B cell (primary cell): Measurements from ENCODE around the gene GPR137B.

Experiments used
- CTCF ChIP-seq: fragments of 200-600 bp; IDR thresholded peaks from one replicate; pipeline ENCODE4 v1.8.0; 2022; ENCODE audit warnings: antibody characterized with exemption, mild to moderate bottlenecking
- EZH2 ChIP-seq: IDR thresholded peaks from 2 replicates; pipeline ENCODE4 v1.6.1; 2012; ENCODE audit warnings: borderline replicate concordance, low read depth, mild to moderate bottlenecking, moderate library complexity, low read length; ENCODE audit not compliant: insufficient read depth, poor library complexity, severe bottlenecking

GRCh38 chr1:236258114-236258622 lies 115.8 kb downstream of the GPR137B start:
- TF ChIP-seq CTCF, result no peak
- no peak for TF ChIP-seq EZH2
